ENCODE data around the gene ZNF763. TPM values are rescaled to one million over a fixed set of nuclear protein-coding genes. Genes with fewer than 3 reads are reported as not detected.
"Not testable (repeated sequence)": the region's sequence is repeated elsewhere in the genome, so short reads cannot be mapped to it uniquely, and the experiment has no call there.

Gene ZNF763
- total RNA-seq, 1 experiment from 2014 or later: not detected

GRCh38 chr19:11970174-11970573 is 5.3 kb downstream of the ZNF763 start:
- no peak for DNase-seq (ENCODE audit: extremely low read depth, low read depth)

- DNase-seq (ENCODE audit: extremely low read depth, low read depth): no peak
These were observed 6.2 kb downstream of the ZNF763 start for GRCh38 chr19:11971041-11971440.

GRCh38 chr19:11973019-11973810 is 8.4 kb downstream of the ZNF763 start:
- no peak for DNase-seq (ENCODE audit: extremely low read depth, low read depth)

- DNase-seq (ENCODE audit: extremely low read depth, low read depth): no peak
These were observed 13.8 kb downstream of the ZNF763 start for GRCh38 chr19:11978492-11979100.

GRCh38 chr19:11979527-11979926 is 14.7 kb downstream of the ZNF763 start:
- DNase-seq (ENCODE audit: extremely low read depth, low read depth): no peak

GRCh38 chr19:11982526-11982925 is 17.7 kb downstream of the ZNF763 start:
- no peak for DNase-seq (ENCODE audit: extremely low read depth, low read depth)

GRCh38 chr19:11984986-11985385 is 20.1 kb downstream of the ZNF763 start:
- DNase-seq (ENCODE audit: extremely low read depth, low read depth): no peak

- no peak for DNase-seq (ENCODE audit: extremely low read depth, low read depth)
These were observed 21.9 kb downstream of the ZNF763 start for GRCh38 chr19:11986754-11987153.

GRCh38 chr19:11987405-11988281 is 22.8 kb downstream of the ZNF763 start:
- DNase-seq (ENCODE audit: extremely low read depth, low read depth): no peak

- DNase-seq (ENCODE audit: extremely low read depth, low read depth): no peak
These were observed 24.2 kb downstream of the ZNF763 start for GRCh38 chr19:11989112-11989456.

GRCh38 chr19:11991921-11992320 is 27.1 kb downstream of the ZNF763 start:
- DNase-seq (ENCODE audit: extremely low read depth, low read depth): not testable (repeated sequence)

- DNase-seq (ENCODE audit: extremely low read depth, low read depth): no peak
These were observed 30.3 kb downstream of the ZNF763 start for GRCh38 chr19:11995174-11995573.

- DNase-seq (ENCODE audit: extremely low read depth, low read depth): no peak
These were observed 35.5 kb downstream of the ZNF763 start for GRCh38 chr19:12000152-12000981.

- no peak for DNase-seq (ENCODE audit: extremely low read depth, low read depth)
These were observed 50.3 kb downstream of the ZNF763 start for GRCh38 chr19:12015015-12015752.

GRCh38 chr19:12015753-12016116 is 50.9 kb downstream of the ZNF763 start:
- DNase-seq (ENCODE audit: extremely low read depth, low read depth): no peak

Small RNA genes lying within 50 kb of the gene (small RNA-seq; reads per million reads assigned to genes)
- gene RNA5SP464 (0 reads per million in 2 experiments), gene RNA5SP465 (0 to 0.02 reads per million in 2 experiments)

Other genes starting within 250 kb of the ZNF763 start
- gene ZNF823, start 226.1 kb upstream of the ZNF763 start, total RNA-seq (2014; rRNA removed; shearing (Covaris generic)): 0.10 TPM in 1 of 2 replicates, not detected in the other
- not detected in 2 replicates for gene ZNF441, start 198.0 kb upstream of the ZNF763 start, total RNA-seq (2014; rRNA removed; shearing (Covaris generic))
- gene ZNF491, start 166.5 kb upstream of the ZNF763 start, total RNA-seq (2014; rRNA removed; shearing (Covaris generic)): not detected in 2 replicates
- 0.20 and 0.45 TPM in 2 replicates for gene ZNF440, start 150.8 kb upstream of the ZNF763 start, total RNA-seq (2014; rRNA removed; shearing (Covaris generic))
- not detected in 2 replicates for gene ZNF439, start 116.3 kb upstream of the ZNF763 start, total RNA-seq (2014; rRNA removed; shearing (Covaris generic))
- not detected in 2 replicates for gene ZNF69, start 77.3 kb upstream of the ZNF763 start, total RNA-seq (2014; rRNA removed; shearing (Covaris generic))
- 0.12 and 0.26 TPM in 2 replicates for gene ZNF700, start 39.9 kb upstream of the ZNF763 start, total RNA-seq (2014; rRNA removed; shearing (Covaris generic))
- gene ZNF433, start 70.6 kb downstream of the ZNF763 start, total RNA-seq (2014; rRNA removed; shearing (Covaris generic)): not detected in 2 replicates
- not detected in 2 replicates for gene ZNF878, start 87.9 kb downstream of the ZNF763 start, total RNA-seq (2014; rRNA removed; shearing (Covaris generic))
- not detected in 2 replicates for gene ZNF844, start 99.7 kb downstream of the ZNF763 start, total RNA-seq (2014; rRNA removed; shearing (Covaris generic))
- gene ZNF20, start 175.3 kb downstream of the ZNF763 start, total RNA-seq (2014; rRNA removed; shearing (Covaris generic)): 0.75 and 1.7 TPM in 2 replicates
- not detected in 2 replicates for gene ZNF625, start 191.7 kb downstream of the ZNF763 start, total RNA-seq (2014; rRNA removed; shearing (Covaris generic))
- gene ZNF136, start 198.1 kb downstream of the ZNF763 start, total RNA-seq (2014; rRNA removed; shearing (Covaris generic)): 3.7 and 3.9 TPM in 2 replicates